OCI-LY1 (cell line): ENCODE results near the gene PTPN14.

Experiments used
- H2AFZ ChIP-seq: fragments of 200-600 bp; sonication (generic), shearing (Covaris generic); 2 replicates; pipeline ENCODE4 v1.6.0; 2014; ENCODE audit warnings: antibody characterized with exemption, mild to moderate bottlenecking, low read length
- H3F3A ChIP-seq: fragments of 200-600 bp; sonication (generic), shearing (Covaris generic); 2 replicates; pipeline ENCODE4 v1.6.0; 2014; ENCODE audit warnings: mild to moderate bottlenecking, antibody characterized with exemption, low read length, moderate library complexity; ENCODE audit not compliant: insufficient read depth
- H3K27ac ChIP-seq: fragments of 200-600 bp; sonication (generic); 2 replicates; pipeline ENCODE4 v1.5.1; 2014; ENCODE audit warnings: low read length, mixed run types, mild to moderate bottlenecking, low read depth; ENCODE audit not compliant: poor library complexity, severe bottlenecking
- H3K27me3 ChIP-seq: fragments of 200-600 bp; sonication (generic); 2 replicates; pipeline ENCODE4 v1.6.0; 2014; ENCODE audit warnings: antibody characterized with exemption, mild to moderate bottlenecking, low read length, moderate library complexity; ENCODE audit not compliant: insufficient read depth
- H3K36me3 ChIP-seq: fragments of 200-600 bp; sonication (generic); 2 replicates; pipeline ENCODE4 v1.6.1; 2014; ENCODE audit warnings: mild to moderate bottlenecking, antibody characterized with exemption, low read length, moderate library complexity, mixed read lengths; ENCODE audit not compliant: insufficient read depth
- H3K4me1 ChIP-seq: fragments of 200-600 bp; sonication (generic); 2 replicates; pipeline ENCODE4 v1.5.1; 2014; ENCODE audit warnings: mild to moderate bottlenecking, low read length, moderate library complexity; ENCODE audit not compliant: insufficient read depth, severe bottlenecking
- H3K4me2 ChIP-seq: fragments of 200-600 bp; sonication (generic), shearing (Covaris generic); 2 replicates; pipeline ENCODE4 v1.6.1; 2014; ENCODE audit warnings: low read length
- H3K4me3 ChIP-seq: fragments of 200-600 bp; sonication (generic); 2 replicates; pipeline ENCODE4 v1.5.1; 2014; ENCODE audit warnings: low read length, low read depth, mild to moderate bottlenecking, mixed read lengths; ENCODE audit not compliant: poor library complexity, severe bottlenecking
- H3K79me2 ChIP-seq: fragments of 200-600 bp; shearing (Covaris generic); 2 replicates; pipeline ENCODE4 v1.6.1; 2016; ENCODE audit warnings: mixed run types, low read length, mixed read lengths; ENCODE audit not compliant: insufficient read depth
- H3K9ac ChIP-seq: fragments of 200-600 bp; sonication (generic), shearing (Covaris generic); 2 replicates; pipeline ENCODE4 v1.6.1; 2014; ENCODE audit warnings: mild to moderate bottlenecking, low read length, mixed read lengths
- H3K9me2 ChIP-seq: fragments of 200-600 bp; sonication (generic), shearing (Covaris generic); 2 replicates; pipeline ENCODE4 v1.6.1; 2014; ENCODE audit warnings: low read depth, mild to moderate bottlenecking, low read length, mixed read lengths
- H3K9me3 ChIP-seq: fragments of 200-600 bp; shearing (Covaris generic); 2 replicates; pipeline ENCODE4 v1.6.1; 2014; ENCODE audit warnings: low read length, mixed read lengths
- H4K20me1 ChIP-seq: fragments of 200-600 bp; sonication (generic), shearing (Covaris generic); 2 replicates; pipeline ENCODE4 v1.6.0; 2016; ENCODE audit warnings: mild to moderate bottlenecking, low read length; ENCODE audit not compliant: insufficient read depth
- CTCF ChIP-seq: fragments of 200-600 bp; sonication (generic), shearing (Covaris generic); IDR thresholded peaks from 2 replicates; pipeline ENCODE4 v1.5.1; 2017; ENCODE audit warnings: mild to moderate bottlenecking, antibody characterized with exemption, low read length, moderate library complexity, mixed read lengths
- EZH2 ChIP-seq: fragments of 200-600 bp; sonication (generic), shearing (Covaris generic); IDR thresholded peaks from 2 replicates; pipeline ENCODE4 v1.8.0; 2017; ENCODE audit warnings: borderline replicate concordance, mixed run types, mild to moderate bottlenecking, antibody characterized with exemption, low read length, moderate library complexity, mixed read lengths

The PTPN14 gene

GRCh38 chr1:214419650-214420049, 131.8 kb downstream of the PTPN14 start:
- Histone ChIP-seq H3K36me3 (no peaks in the 10 kb centered on the region), H3K9me2 (no peaks in the 10 kb centered on the region), H4K20me1 (no peaks in the 10 kb centered on the region), H3F3A (no peaks in the 10 kb centered on the region), H3K4me3 (no peak overlapping the region), H2AFZ (no peak overlapping the region), H3K4me1 (peaks cover 8% of the 10 kb centered on the region), H3K4me2 (no peak overlapping the region), H3K27me3 (no peaks in the 10 kb centered on the region; the same call in 1 of the 2 replicates), H3K9ac (no peak overlapping the region), H3K9me3 (no peaks in the 10 kb centered on the region), H3K27ac (no peak overlapping the region), H3K79me2 (no peaks in the 10 kb centered on the region)
- no peak for TF ChIP-seq CTCF
- TF ChIP-seq EZH2 = no peak

- H3K36me3 ChIP-seq = no peaks in the 10 kb centered on the region
- peaks cover 12% of the 10 kb centered on the region for H3K4me1 ChIP-seq
- H3K9me3 ChIP-seq = no peaks in the 10 kb centered on the region
- H3K27me3 ChIP-seq = no peaks in the 10 kb centered on the region; the same call in 1 of the 2 replicates
- no peaks in the 10 kb centered on the region for H3K9me2 ChIP-seq
- no peak overlapping the region for H3K4me2 ChIP-seq
- no peaks in the 10 kb centered on the region for H3K79me2 ChIP-seq
- no peak overlapping the region for H3K4me3 ChIP-seq
- H3K27ac ChIP-seq = no peak overlapping the region
- H3F3A ChIP-seq = no peaks in the 10 kb centered on the region
- TF ChIP-seq EZH2 (no peak), CTCF (no peak)
- H2AFZ ChIP-seq = no peak overlapping the region
- no peaks in the 10 kb centered on the region for H4K20me1 ChIP-seq
- H3K9ac ChIP-seq = no peak overlapping the region
Measured at GRCh38 chr1:214418391-214418790, 133.0 kb downstream of the PTPN14 start.

- Histone ChIP-seq H3K27me3 (no peaks in the 10 kb centered on the region; the same call in 1 of the 2 replicates), H4K20me1 (no peaks in the 10 kb centered on the region), H3K4me2 (no peak overlapping the region), H3K4me1 (peaks cover 12% of the 10 kb centered on the region), H3K9me2 (no peaks in the 10 kb centered on the region), H3K27ac (no peak overlapping the region), H3K79me2 (no peaks in the 10 kb centered on the region), H3K9ac (no peak overlapping the region), H3K4me3 (no peak overlapping the region), H3K36me3 (no peaks in the 10 kb centered on the region), H3F3A (no peaks in the 10 kb centered on the region), H2AFZ (no peak overlapping the region), H3K9me3 (no peaks in the 10 kb centered on the region)
- no peak for TF ChIP-seq EZH2
- TF ChIP-seq CTCF = no peak
Measured at GRCh38 chr1:214417545-214418210, 133.7 kb downstream of the PTPN14 start.
